A549 treated with AZD9567 at 1 μM for 4 hours (cell line): ENCODE measurements around the gene EOMES. TPM values are rescaled to one million over a fixed set of nuclear protein-coding genes. Genes with fewer than 3 reads are reported as not detected.

ENCODE experiments used
- total RNA-seq: library from RNA; stranded (reverse); fragments of 200-300 nt; extraction: Qiagen RNA extraction; gene quantifications from 5 replicates; pipeline ENCODE4 v1.2.3, GENCODE V29; 2022; ENCODE audit not compliant: insufficient read depth

EOMES gene
- 0.59 to 1.3 TPM (median 0.85 TPM) in 5 replicates for total RNA-seq

DNA sequence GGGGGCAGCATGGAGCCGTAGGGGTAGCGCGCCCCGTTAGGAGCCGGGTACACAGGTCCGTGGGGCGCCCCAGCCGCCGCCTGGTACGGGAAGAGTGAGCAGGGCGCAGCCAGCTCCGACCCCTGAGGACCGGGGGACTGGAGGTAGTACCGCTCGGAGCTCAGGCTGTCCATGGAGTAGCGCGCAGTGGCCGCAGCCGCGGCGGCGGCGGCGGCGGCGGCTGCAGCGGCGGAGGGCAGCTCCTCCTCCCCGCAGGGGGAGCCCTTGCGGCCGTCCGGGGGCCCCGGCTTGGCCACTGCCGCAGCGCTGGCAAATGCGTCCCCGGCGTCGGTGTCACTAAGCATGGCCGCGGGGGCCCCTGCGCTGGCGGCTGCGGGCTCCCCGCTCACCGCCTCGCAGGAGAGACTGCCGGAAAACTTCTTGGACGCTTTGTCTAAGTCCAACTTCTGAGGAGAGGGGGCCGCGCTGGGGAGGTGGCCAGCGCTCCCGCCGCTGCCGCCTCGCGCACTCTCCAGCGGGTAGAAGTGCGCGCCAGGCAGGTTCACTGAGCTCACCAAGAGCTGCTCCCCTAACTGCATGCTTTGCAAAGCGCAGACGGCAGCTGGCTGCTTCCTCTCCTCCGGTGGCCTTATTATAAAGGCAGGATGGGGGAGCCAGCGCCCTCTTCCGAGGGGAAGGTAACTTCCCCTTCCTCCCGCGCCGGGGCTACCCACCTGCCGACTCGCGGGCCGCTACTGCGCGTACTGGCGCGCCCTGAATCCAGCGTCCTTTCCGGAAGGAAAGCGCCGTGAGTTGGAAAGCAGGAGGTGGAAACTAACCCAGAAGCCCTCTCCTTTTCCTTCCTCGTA is at the start of gene EOMES:
Gene EOMES, minus strand, starts transcription at position 607 of the 848 bp plus-strand sequence. Its CDS starts 29 bp downstream, at position 578.

Other genes starting within 250 kb of the EOMES start
- 10.4 to 17.4 TPM (median 16.1 TPM) in 5 replicates for gene SLC4A7, start 237.9 kb downstream of the EOMES start, total RNA-seq